DND-41 (cell line): ENCODE measurements around the gene DENND5B.

Experiments
- ATAC-seq: fragments of 200-7000 bp; cut with Tn5 transposase; 3 replicates; pipeline ENCODE4 v1.9.1; 2021; ENCODE audit warnings: low read depth; ENCODE audit not compliant: insufficient read depth
- DNase-seq: peaks from one replicate; pipeline ENCODE4 v3.0.0-alpha.2; 2020
- H2AFZ ChIP-seq: 2 replicates; pipeline ENCODE4 v1.6.0; 2012; ENCODE audit warnings: low read depth, low read length
- H3K27ac ChIP-seq: 2 replicates; pipeline ENCODE4 v1.5.1; 2012; ENCODE audit warnings: low read length, inconsistent platforms
- H3K27me3 ChIP-seq: fragments of 200-600 bp; sonication (generic); 2 replicates; pipeline ENCODE4 v1.6.0; 2012; ENCODE audit warnings: low read length, mild to moderate bottlenecking, inconsistent platforms; ENCODE audit not compliant: insufficient read depth, poor library complexity
- H3K36me3 ChIP-seq: 2 replicates; pipeline ENCODE4 v1.5.1; 2012; ENCODE audit warnings: low read length, inconsistent platforms; ENCODE audit not compliant: insufficient read depth
- H3K4me1 ChIP-seq: 2 replicates; pipeline ENCODE4 v1.5.1; 2012; ENCODE audit warnings: mild to moderate bottlenecking, low read length; ENCODE audit not compliant: insufficient read depth
- H3K4me2 ChIP-seq: 2 replicates; pipeline ENCODE4 v1.6.0; 2012; ENCODE audit warnings: mild to moderate bottlenecking, moderate library complexity, low read length, inconsistent platforms; ENCODE audit not compliant: insufficient read depth
- H3K4me3 ChIP-seq, 2 experiments: fragments of 200-600 bp in 1 of 2; shearing (Covaris generic) in 1 of 2; 2 replicates each; pipeline ENCODE4 v1.5.1; 2012 to 2016; ENCODE audit warnings: inconsistent platforms in 2 of 2, low read length in 2 of 2, mild to moderate bottlenecking in 2 of 2, low read depth in 1 of 2, moderate library complexity in 1 of 2
- H3K79me2 ChIP-seq: 2 replicates; pipeline ENCODE4 v1.6.0; 2012; ENCODE audit warnings: low read length, inconsistent platforms; ENCODE audit not compliant: insufficient read depth
- H3K9ac ChIP-seq: 2 replicates; pipeline ENCODE4 v1.6.0; 2012; ENCODE audit warnings: low read depth, mild to moderate bottlenecking, inconsistent platforms, low read length, moderate library complexity
- H3K9me3 ChIP-seq: 2 replicates; pipeline ENCODE4 v1.5.1; 2012; ENCODE audit warnings: low read length, moderate library complexity, mild to moderate bottlenecking, inconsistent platforms; ENCODE audit not compliant: insufficient read depth, severe bottlenecking
- H4K20me1 ChIP-seq: 2 replicates; pipeline ENCODE4 v1.6.0; 2012; ENCODE audit warnings: low read length; ENCODE audit not compliant: insufficient read depth
- EZH2 ChIP-seq: IDR thresholded peaks from 3 replicates; pipeline ENCODE4 v1.6.1; 2012; ENCODE audit warnings: borderline replicate concordance, low read depth, mild to moderate bottlenecking, moderate library complexity, low read length, inconsistent platforms; ENCODE audit not compliant: severe bottlenecking
- TF ChIP-seq, protein P1 (sequence below): IDR thresholded peaks from 2 replicates; pipeline ENCODE4 v1.5.1; 2012; ENCODE audit warnings: borderline replicate concordance, low read length, moderate library complexity, mild to moderate bottlenecking; ENCODE audit not compliant: poor library complexity, severe bottlenecking; ENCODE audit errors: extremely low read depth

The DENND5B gene

DNA sequence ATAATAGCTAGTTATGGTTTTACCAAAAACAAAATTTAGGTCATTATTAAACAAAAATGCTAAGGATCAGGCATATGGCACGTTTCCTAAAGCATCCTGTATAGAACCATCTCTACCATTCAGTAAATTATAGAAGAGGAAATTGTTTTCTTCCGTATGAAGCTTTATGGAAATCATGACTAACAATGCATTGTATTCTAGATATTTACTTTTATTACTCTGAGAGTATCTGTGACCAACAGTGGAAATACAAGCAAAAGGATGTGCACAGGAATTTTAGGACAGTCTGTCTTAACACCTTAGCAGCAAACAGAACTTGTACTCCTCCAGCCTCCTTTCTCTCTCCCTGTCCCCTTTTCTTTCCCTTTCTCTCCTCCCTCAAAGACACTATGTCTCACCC lies 7.1 kb downstream of the DENND5B start:
- H2AFZ ChIP-seq = no peak overlapping the region
- no peaks in the 10 kb centered on the region for H4K20me1 ChIP-seq
- no peak for ATAC-seq
- H3K4me1 ChIP-seq = no peaks in the 10 kb centered on the region
- no peak overlapping the region for H3K4me2 ChIP-seq
- DNase-seq = no peak
- H3K9me3 ChIP-seq = no peaks in the 10 kb centered on the region
- H3K9ac ChIP-seq = no peak overlapping the region
- no peaks in the 10 kb centered on the region for H3K79me2 ChIP-seq
- no peak for TF ChIP-seq EZH2
- TF ChIP-seq, protein P1, sequence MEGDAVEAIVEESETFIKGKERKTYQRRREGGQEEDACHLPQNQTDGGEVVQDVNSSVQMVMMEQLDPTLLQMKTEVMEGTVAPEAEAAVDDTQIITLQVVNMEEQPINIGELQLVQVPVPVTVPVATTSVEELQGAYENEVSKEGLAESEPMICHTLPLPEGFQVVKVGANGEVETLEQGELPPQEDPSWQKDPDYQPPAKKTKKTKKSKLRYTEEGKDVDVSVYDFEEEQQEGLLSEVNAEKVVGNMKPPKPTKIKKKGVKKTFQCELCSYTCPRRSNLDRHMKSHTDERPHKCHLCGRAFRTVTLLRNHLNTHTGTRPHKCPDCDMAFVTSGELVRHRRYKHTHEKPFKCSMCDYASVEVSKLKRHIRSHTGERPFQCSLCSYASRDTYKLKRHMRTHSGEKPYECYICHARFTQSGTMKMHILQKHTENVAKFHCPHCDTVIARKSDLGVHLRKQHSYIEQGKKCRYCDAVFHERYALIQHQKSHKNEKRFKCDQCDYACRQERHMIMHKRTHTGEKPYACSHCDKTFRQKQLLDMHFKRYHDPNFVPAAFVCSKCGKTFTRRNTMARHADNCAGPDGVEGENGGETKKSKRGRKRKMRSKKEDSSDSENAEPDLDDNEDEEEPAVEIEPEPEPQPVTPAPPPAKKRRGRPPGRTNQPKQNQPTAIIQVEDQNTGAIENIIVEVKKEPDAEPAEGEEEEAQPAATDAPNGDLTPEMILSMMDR = no peak
- H3K27me3 ChIP-seq = peaks cover 26% of the 10 kb centered on the region
- no peak overlapping the region for H3K27ac ChIP-seq
- H3K36me3 ChIP-seq = no peaks in the 10 kb centered on the region
- no peak overlapping the region for H3K4me3 ChIP-seq

DNA sequence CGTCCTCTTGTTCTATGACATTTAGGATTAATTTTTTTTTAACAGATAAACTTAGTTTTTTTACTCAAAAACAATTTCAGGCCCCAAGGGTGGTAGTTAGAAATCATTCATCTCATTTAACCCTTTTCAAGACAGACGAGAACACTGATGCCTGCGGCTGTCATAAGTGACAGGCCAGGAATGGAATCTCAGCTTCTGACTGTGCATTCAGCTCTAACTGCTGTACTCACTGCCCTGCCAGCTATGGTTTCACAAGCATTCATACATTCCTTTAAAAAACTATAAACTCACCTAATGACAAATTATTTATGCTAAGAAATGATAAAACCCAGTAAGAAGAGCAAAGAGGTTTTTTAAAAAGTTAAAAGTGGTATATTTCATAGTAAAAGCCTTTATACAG lies 8.8 kb downstream of the DENND5B start:
- H3K27me3 ChIP-seq = peaks cover 14% of the 10 kb centered on the region
- H2AFZ ChIP-seq = no peak overlapping the region
- H3K9ac ChIP-seq = no peak overlapping the region
- no peaks in the 10 kb centered on the region for H4K20me1 ChIP-seq
- no peaks in the 10 kb centered on the region for H3K4me1 ChIP-seq
- ATAC-seq = no peak
- no peaks in the 10 kb centered on the region for H3K79me2 ChIP-seq
- no peak overlapping the region for H3K4me3 ChIP-seq
- no peaks in the 10 kb centered on the region for H3K9me3 ChIP-seq
- no peaks in the 10 kb centered on the region for H3K36me3 ChIP-seq
- no peak overlapping the region for H3K27ac ChIP-seq
- TF ChIP-seq, protein P1 = no peak
- no peak for TF ChIP-seq EZH2
- no peak overlapping the region for H3K4me2 ChIP-seq
- DNase-seq = no peak

DNA sequence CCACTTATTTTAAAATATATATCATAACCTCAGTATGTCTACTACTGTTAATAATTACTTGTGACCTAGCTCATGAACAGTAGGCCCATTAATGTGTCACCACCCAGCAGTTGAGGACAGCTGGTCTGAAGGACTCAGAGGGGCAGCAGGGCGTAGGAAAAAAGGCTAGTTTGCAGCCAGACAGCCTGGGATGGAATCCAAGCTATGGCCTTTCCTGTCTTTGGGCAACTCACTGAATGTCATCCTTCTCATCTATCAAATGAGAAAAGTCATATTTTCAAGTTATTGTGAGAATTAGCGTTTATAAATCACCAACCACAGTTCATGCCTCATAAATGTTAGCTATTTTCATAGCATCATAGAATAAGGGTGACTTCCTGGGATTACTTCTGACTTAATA lies 12.3 kb downstream of the DENND5B start:
- Histone ChIP-seq H3K27ac (no peak overlapping the region), H3K36me3 (no peaks in the 10 kb centered on the region), H3K9ac (no peak overlapping the region), H3K4me1 (no peaks in the 10 kb centered on the region), H2AFZ (no peak overlapping the region), H4K20me1 (no peaks in the 10 kb centered on the region), H3K79me2 (no peaks in the 10 kb centered on the region), H3K4me2 (no peak overlapping the region), H3K27me3 (no peaks in the 10 kb centered on the region), H3K4me3 (no peak overlapping the region), H3K9me3 (no peaks in the 10 kb centered on the region)
- ATAC-seq (no peak), DNase-seq (no peak)
- TF ChIP-seq, protein P1 = no peak
- TF ChIP-seq EZH2 = no peak
